ENCODE results near the gene PLEKHH1.
"Not testable (repeated sequence)": the region's sequence is repeated elsewhere in the genome, so short reads cannot be mapped to it uniquely, and the experiment has no call there.

Gene PLEKHH1

GRCh38 chr14:67586369-67586768 is 53.3 kb downstream of the PLEKHH1 start:
- no peak overlapping the region for H3K4ac ChIP-seq (ENCODE audit: low read depth, low read length)
- no peak overlapping the region for H3K27ac ChIP-seq (ENCODE audit: low read depth, low read length)
- H3K27me3 ChIP-seq (ENCODE audit: insufficient read depth, low read length, poor library complexity), result no peaks in the 10 kb centered on the region
- H3K4me3 ChIP-seq (ENCODE audit: low read length), result no peak overlapping the region
- DNase-seq, result no peak
- no peak overlapping the region for H3K9ac ChIP-seq (ENCODE audit: low read length)
- no peak overlapping the region for H2AK5ac ChIP-seq (ENCODE audit: low read length)
- H2BK15ac ChIP-seq (replicated peaks; ENCODE audit: low read depth), result no peak overlapping the region
- WGBS (ENCODE audit: extremely low coverage, insufficient coverage, low lambda C conversion rate), result no CpG with 5 or more reads among the region's 4 CpGs
- H3K18ac ChIP-seq (ENCODE audit: low read length), result no peak overlapping the region
- no peak overlapping the region for H3K23ac ChIP-seq (ENCODE audit: low read length)
- H4K8ac ChIP-seq (ENCODE audit: low read depth, low read length), result no peak overlapping the region
- H3K79me2 ChIP-seq (ENCODE audit: control insufficient read depth, insufficient read depth, low read length), result no peaks in the 10 kb centered on the region
- H3K4me1 ChIP-seq (ENCODE audit: control insufficient read depth, low read depth, low read length), result no peaks in the 10 kb centered on the region
- H3K36me3 ChIP-seq (ENCODE audit: control insufficient read depth, insufficient read depth, low read length), result no peaks in the 10 kb centered on the region
- H2BK120ac ChIP-seq (ENCODE audit: low read depth, low read length), result no peak overlapping the region
- no peak overlapping the region for H4K5ac ChIP-seq (ENCODE audit: low read length)
- no peak overlapping the region for H3K4me2 ChIP-seq (ENCODE audit: low read length)
- no peak overlapping the region for H2BK5ac ChIP-seq (ENCODE audit: low read length)
- H3K79me1 ChIP-seq (ENCODE audit: low read length), result no peaks in the 10 kb centered on the region
- H3K56ac ChIP-seq (ENCODE audit: low read length), result no peak overlapping the region

- Histone ChIP-seq H4K8ac (ENCODE audit: low read depth, low read length) (no peak overlapping the region), H3K79me2 (ENCODE audit: control insufficient read depth, insufficient read depth, low read length) (no peaks in the 10 kb centered on the region), H2BK5ac (ENCODE audit: low read length) (no peak overlapping the region), H3K4me3 (ENCODE audit: low read length) (no peak overlapping the region), H3K27me3 (ENCODE audit: insufficient read depth, low read length, poor library complexity) (no peaks in the 10 kb centered on the region), H3K27ac (ENCODE audit: low read depth, low read length) (no peak overlapping the region), H3K36me3 (ENCODE audit: control insufficient read depth, insufficient read depth, low read length) (no peaks in the 10 kb centered on the region), H3K23ac (ENCODE audit: low read length) (no peak overlapping the region), H3K9ac (ENCODE audit: low read length) (no peak overlapping the region), H2BK120ac (ENCODE audit: low read depth, low read length) (no peak overlapping the region), H2BK15ac (replicated peaks; ENCODE audit: low read depth) (no peak overlapping the region), H3K56ac (ENCODE audit: low read length) (no peak overlapping the region), H3K79me1 (ENCODE audit: low read length) (no peaks in the 10 kb centered on the region), H2AK5ac (ENCODE audit: low read length) (no peak overlapping the region), H3K4me1 (ENCODE audit: control insufficient read depth, low read depth, low read length) (no peaks in the 10 kb centered on the region), H3K18ac (ENCODE audit: low read length) (no peak overlapping the region), H3K4ac (ENCODE audit: low read depth, low read length) (no peak overlapping the region), H3K4me2 (ENCODE audit: low read length) (no peak overlapping the region), H4K5ac (ENCODE audit: low read length) (no peak overlapping the region)
- no peak for DNase-seq
- no CpG with 5 or more reads among the region's 2 CpGs for WGBS (ENCODE audit: extremely low coverage, insufficient coverage, low lambda C conversion rate)
Measured at GRCh38 chr14:67589204-67589770, 56.2 kb downstream of the PLEKHH1 start.

GRCh38 chr14:67593650-67594049 is 60.6 kb downstream of the PLEKHH1 start:
- not testable (repeated sequence) for H2BK15ac ChIP-seq (replicated peaks; ENCODE audit: low read depth); H3K23ac ChIP-seq (ENCODE audit: low read length); H3K4ac ChIP-seq (ENCODE audit: low read depth, low read length); H2BK120ac ChIP-seq (ENCODE audit: low read depth, low read length); H3K4me1 ChIP-seq (ENCODE audit: control insufficient read depth, low read depth, low read length); H3K18ac ChIP-seq (ENCODE audit: low read length); H4K5ac ChIP-seq (ENCODE audit: low read length); H3K4me3 ChIP-seq (ENCODE audit: low read length); H3K9ac ChIP-seq (ENCODE audit: low read length); H4K8ac ChIP-seq (ENCODE audit: low read depth, low read length); H3K79me1 ChIP-seq (ENCODE audit: low read length); H2BK5ac ChIP-seq (ENCODE audit: low read length); H3K79me2 ChIP-seq (ENCODE audit: control insufficient read depth, insufficient read depth, low read length); H2AK5ac ChIP-seq (ENCODE audit: low read length); H3K27me3 ChIP-seq (ENCODE audit: insufficient read depth, low read length, poor library complexity); H3K4me2 ChIP-seq (ENCODE audit: low read length); H3K27ac ChIP-seq (ENCODE audit: low read depth, low read length); H3K56ac ChIP-seq (ENCODE audit: low read length); H3K36me3 ChIP-seq (ENCODE audit: control insufficient read depth, insufficient read depth, low read length); DNase-seq
- no CpG with 5 or more reads among the region's 1 CpG for WGBS (ENCODE audit: extremely low coverage, insufficient coverage, low lambda C conversion rate)

GRCh38 chr14:67595392-67595791 is 62.3 kb downstream of the PLEKHH1 start:
- no peak overlapping the region for H3K18ac ChIP-seq (ENCODE audit: low read length)
- no peak overlapping the region for H3K56ac ChIP-seq (ENCODE audit: low read length)
- H3K79me1 ChIP-seq (ENCODE audit: low read length), result no peaks in the 10 kb centered on the region
- H3K4me1 ChIP-seq (ENCODE audit: control insufficient read depth, low read depth, low read length), result no peaks in the 10 kb centered on the region
- H3K27me3 ChIP-seq (ENCODE audit: insufficient read depth, low read length, poor library complexity), result no peaks in the 10 kb centered on the region
- WGBS (ENCODE audit: extremely low coverage, insufficient coverage, low lambda C conversion rate), result no CpG with 5 or more reads among the region's 2 CpGs
- H4K5ac ChIP-seq (ENCODE audit: low read length), result no peak overlapping the region
- H3K4me3 ChIP-seq (ENCODE audit: low read length), result no peak overlapping the region
- H3K27ac ChIP-seq (ENCODE audit: low read depth, low read length), result no peak overlapping the region
- no peak for DNase-seq
- H3K4me2 ChIP-seq (ENCODE audit: low read length), result no peak overlapping the region
- H2BK15ac ChIP-seq (replicated peaks; ENCODE audit: low read depth), result no peak overlapping the region
- H3K23ac ChIP-seq (ENCODE audit: low read length), result no peak overlapping the region
- no peak overlapping the region for H2BK120ac ChIP-seq (ENCODE audit: low read depth, low read length)
- no peaks in the 10 kb centered on the region for H3K36me3 ChIP-seq (ENCODE audit: control insufficient read depth, insufficient read depth, low read length)
- no peaks in the 10 kb centered on the region for H3K79me2 ChIP-seq (ENCODE audit: control insufficient read depth, insufficient read depth, low read length)
- H2BK5ac ChIP-seq (ENCODE audit: low read length), result no peak overlapping the region
- H4K8ac ChIP-seq (ENCODE audit: low read depth, low read length), result no peak overlapping the region
- H2AK5ac ChIP-seq (ENCODE audit: low read length), result no peak overlapping the region
- no peak overlapping the region for H3K4ac ChIP-seq (ENCODE audit: low read depth, low read length)
- H3K9ac ChIP-seq (ENCODE audit: low read length), result no peak overlapping the region

GRCh38 chr14:67599698-67600561 is 66.8 kb downstream of the PLEKHH1 start, which contains the start of gene PIGH:
TSS of gene PIGH (minus strand) at chr14:67600268. CDS start at chr14:67600203, 65 bp downstream.
- Histone ChIP-seq H2BK120ac (ENCODE audit: low read depth, low read length) (no peak within 1 kb of the TSS), H3K79me1 (ENCODE audit: low read length) (no peaks in the 10 kb centered on the region), H4K8ac (ENCODE audit: low read depth, low read length) (no peak within 1 kb of the TSS), H3K4ac (ENCODE audit: low read depth, low read length) (no peak within 1 kb of the TSS), H2BK5ac (ENCODE audit: low read length) (no peak within 1 kb of the TSS), H3K27me3 (ENCODE audit: insufficient read depth, low read length, poor library complexity) (no peaks in the 10 kb centered on the region), H2BK15ac (replicated peaks; ENCODE audit: low read depth) (no peak within 1 kb of the TSS), H3K4me3 (ENCODE audit: low read length) (peak within 1 kb of the TSS; percentile 59), H3K79me2 (ENCODE audit: control insufficient read depth, insufficient read depth, low read length) (no peaks in the 10 kb centered on the region), H3K4me2 (ENCODE audit: low read length) (peak within 1 kb of the TSS; percentile 70), H3K23ac (ENCODE audit: low read length) (no peak within 1 kb of the TSS), H3K4me1 (ENCODE audit: control insufficient read depth, low read depth, low read length) (no peaks in the 10 kb centered on the region), H3K36me3 (ENCODE audit: control insufficient read depth, insufficient read depth, low read length) (no peaks in the 10 kb centered on the region), H3K18ac (ENCODE audit: low read length) (peak within 1 kb of the TSS; percentile 34), H3K9ac (ENCODE audit: low read length) (peak within 1 kb of the TSS; percentile 76), H2AK5ac (ENCODE audit: low read length) (no peak within 1 kb of the TSS), H4K5ac (ENCODE audit: low read length) (no peak within 1 kb of the TSS), H3K27ac (ENCODE audit: low read depth, low read length) (no peak within 1 kb of the TSS), H3K56ac (ENCODE audit: low read length) (peak within 1 kb of the TSS; percentile 80)
- DNase-seq, result peak; percentile 94
- WGBS (ENCODE audit: extremely low coverage, insufficient coverage, low lambda C conversion rate), result no CpG with 5 or more reads among the region's 77 CpGs
